Measurements from ENCODE around the gene SHF.

DNA sequence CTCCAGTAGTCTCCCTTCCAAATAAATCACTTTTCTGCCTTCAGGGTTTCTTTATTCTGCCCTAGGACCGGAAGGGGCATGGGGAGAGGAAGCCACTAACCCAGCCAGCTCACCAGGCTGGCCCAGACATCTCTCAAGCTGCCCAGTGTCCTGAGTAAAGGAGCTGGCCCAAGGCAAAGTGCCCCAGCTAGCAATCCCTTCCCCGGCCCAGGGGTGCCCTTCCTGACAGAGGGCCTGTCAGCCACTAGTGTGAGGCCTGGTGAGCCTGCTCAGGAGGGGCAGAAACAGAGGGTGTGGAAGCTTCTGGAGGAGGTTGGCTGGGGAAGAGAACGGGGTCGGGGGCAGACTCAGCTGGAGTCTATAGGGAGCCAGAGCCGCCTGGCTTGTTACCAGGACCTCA lies 22.2 kb downstream of the SHF start:
- TF ChIP-seq CTCF (conservative IDR thresholded peaks at IDR 0.05; ENCODE audit: low read length): no peak
- no peak for TF ChIP-seq EZH2phosphoT487 (IDR thresholded peaks at IDR 0.05; ENCODE audit: borderline replicate concordance)

Measured in Loucy (cell line).